GM10847 (cell line): ENCODE measurements around the gene ACR.

ENCODE experiments used
- POLR2A ChIP-seq: IDR thresholded peaks from 2 replicates; pipeline ENCODE4 v1.6.1; 2011; ENCODE audit not compliant: insufficient read length; ENCODE audit errors: extremely low read depth

Gene ACR

DNA sequence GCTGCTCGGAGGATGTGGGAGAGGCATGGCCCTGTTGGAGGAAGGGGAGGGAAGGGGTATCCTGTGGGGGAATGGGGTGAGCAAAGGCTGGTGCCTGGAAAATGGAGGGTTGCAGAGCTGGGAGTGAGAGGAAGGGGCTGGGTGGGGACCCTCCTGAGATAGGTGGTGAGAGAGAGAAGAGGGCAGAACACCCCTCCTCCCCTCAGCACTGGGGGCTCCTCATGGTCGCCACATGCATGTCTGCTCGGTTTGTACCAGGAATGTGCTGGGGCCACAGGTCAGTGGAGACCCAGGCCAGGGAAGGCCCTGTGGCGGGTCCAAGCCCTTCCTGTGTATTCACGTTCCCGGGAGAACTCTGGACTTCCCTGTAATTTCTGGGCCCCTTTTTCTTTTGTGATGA, 27.8 kb upstream of the ACR start:
- no peak for TF ChIP-seq POLR2A

DNA sequence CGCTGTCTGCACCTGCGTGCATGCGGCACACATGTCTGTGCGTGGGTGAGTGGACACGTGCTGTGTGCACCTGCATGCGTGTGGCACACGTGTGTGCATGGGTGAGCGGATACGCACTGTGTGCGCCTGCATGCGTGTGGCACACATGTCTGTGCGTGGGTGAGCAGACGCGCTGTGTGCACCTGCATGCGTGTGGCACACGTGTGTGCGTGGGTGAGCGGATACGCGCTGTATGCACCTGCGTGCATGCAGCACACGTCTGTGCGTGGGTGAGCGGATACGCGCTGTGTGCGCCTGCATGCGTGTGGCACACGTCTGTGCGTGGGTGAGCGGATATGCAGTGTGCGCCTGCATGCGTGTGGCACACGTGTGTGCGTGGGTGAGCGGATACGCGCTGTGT, 27.1 kb upstream of the ACR start:
- TF ChIP-seq POLR2A, result no peak

GRCh38 chr22:50711446-50712340, 26.3 kb upstream of the ACR start:
- no peak for TF ChIP-seq POLR2A

- TF ChIP-seq POLR2A, result no peak
Measured at GRCh38 chr22:50712341-50713007, 25.5 kb upstream of the ACR start.

GRCh38 chr22:50713008-50713385, 25.0 kb upstream of the ACR start:
- TF ChIP-seq POLR2A, result no peak

DNA sequence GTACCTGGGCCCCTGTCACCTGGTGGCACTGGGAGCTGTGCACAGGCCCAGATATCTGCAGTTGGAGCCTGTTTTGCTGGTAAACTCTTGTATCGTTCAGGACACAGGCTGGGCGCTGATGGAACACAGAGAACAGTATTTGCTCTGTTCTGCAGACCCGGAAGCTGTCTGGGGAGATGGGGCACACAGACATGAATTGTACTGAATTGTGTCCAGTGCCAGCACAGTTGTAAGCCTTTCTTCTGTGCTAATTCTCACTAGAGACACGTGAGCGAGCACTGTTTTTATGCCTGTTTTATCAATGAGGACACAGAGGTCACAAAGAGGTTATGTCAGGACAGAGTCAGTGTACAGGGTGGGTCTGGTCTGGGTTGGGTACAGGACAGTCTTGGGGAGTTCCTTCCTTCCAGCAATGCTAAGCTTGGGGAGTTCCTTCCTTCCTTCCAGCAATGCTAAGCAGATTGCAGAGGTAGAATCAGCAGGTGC, 24.4 kb upstream of the ACR start:
- no peak for TF ChIP-seq POLR2A

GRCh38 chr22:50714150-50714549, 23.9 kb upstream of the ACR start:
- TF ChIP-seq POLR2A, result no peak

DNA sequence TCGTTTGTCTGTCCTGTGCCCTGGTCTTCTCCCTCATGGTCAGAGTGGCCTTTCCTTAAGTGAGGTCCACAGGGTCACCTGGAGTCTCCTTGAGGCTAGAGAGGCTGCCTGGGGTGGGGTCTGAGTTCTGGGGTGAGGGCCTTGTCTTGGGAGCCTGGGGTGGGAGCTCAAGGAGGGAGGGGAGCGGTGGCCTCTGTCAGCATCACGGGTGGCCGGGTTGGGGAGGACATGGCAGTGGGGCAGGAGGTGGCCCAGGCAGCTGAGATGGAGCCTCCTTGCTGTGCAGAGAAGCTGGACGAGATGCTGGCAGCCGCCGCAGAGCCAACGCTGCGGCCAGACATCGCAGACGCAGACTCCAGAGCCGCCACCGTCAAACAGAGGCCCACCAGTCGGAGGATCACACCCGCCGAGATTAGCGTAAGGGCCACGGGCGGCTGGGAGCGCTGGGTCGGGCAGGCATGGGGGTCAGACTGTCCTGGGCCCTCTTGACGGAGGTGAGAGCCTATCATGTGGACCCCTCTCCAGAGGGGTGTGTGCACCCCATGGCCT, 23.3 kb upstream of the ACR start:
- no peak for TF ChIP-seq POLR2A

GRCh38 chr22:50715250-50715649, 22.8 kb upstream of the ACR start:
- no peak for TF ChIP-seq POLR2A

DNA sequence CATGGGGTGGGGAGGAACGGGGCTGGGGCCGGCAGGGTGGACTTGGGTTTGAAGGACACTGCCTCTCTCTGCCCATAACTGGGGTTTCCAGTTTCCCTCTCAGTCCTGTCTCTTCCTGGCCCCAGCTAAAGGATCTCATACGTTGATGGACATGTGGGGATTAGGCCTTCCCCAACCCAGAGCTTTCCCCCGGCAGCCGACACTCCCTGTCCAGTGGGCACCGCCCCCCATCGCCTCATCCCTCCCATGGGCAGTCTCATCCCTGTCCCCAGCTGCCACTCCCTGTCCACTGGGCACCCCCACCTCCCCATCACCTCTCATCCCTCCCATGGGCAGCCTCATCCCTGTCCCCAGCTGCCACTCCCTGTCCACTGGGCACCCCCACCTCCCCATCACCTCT, 22.2 kb upstream of the ACR start:
- TF ChIP-seq POLR2A, result no peak

- no peak for TF ChIP-seq POLR2A
Measured at GRCh38 chr22:50716290-50717024, 21.5 kb upstream of the ACR start.

GRCh38 chr22:50717709-50718351, 20.2 kb upstream of the ACR start:
- TF ChIP-seq POLR2A, result no peak

DNA sequence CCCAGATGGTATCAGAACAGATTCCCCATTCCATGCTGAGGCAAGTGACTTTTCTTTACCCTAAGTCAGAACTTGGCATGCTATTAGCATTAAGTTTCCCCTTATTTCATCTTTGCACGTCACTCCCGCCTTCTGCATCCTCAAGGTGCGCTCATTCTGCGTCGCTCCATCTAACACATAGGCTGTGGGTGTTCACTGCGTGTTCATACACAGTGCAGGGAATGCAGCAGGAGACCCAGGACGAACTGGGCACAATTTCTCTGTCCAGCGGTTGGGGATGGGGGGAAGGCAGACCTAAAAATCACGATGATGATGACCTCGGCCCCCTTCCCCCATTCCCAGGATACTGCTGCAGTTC, 19.7 kb upstream of the ACR start:
- TF ChIP-seq POLR2A, result no peak

- TF ChIP-seq POLR2A, result no peak
Measured at GRCh38 chr22:50719814-50720300, 18.1 kb upstream of the ACR start.
